Measurements from ENCODE around the gene KLHL29. TPM values are rescaled to one million over a fixed set of nuclear protein-coding genes. Genes with fewer than 3 reads are reported as not detected.

KLHL29 gene
- total RNA-seq, 1 experiment from 2014 or later, result 43.1 TPM

DNA sequence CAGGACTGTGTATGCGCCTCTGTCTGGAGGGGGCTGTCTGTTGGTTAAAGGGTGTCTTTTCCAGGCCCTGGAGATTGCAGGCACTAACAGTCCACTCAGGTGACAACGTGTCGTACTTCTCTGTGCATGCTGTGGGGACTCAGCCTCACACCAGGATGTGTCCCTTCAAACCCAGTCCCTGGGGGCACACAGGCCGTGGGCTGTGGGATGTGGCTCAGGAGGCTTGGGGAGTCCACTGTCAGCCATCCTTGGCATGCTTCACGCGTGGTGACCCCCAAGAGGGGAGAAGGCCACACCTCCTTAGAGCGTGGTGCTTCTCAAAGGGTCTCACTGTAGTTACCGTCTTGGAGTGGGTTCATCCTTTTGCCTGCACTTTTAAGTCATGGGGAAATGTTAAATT lies 127.8 kb downstream of the KLHL29 start:
- Mint-ChIP-seq H3K4me1 (ENCODE audit: insufficient read depth, unreplicated experiment) (peaks cover 2% of the 10 kb centered on the region), H3K36me3 (ENCODE audit: insufficient read depth, unreplicated experiment) (peaks cover 5% of the 10 kb centered on the region), H3K27ac (ENCODE audit: low read depth, unreplicated experiment) (no peak overlapping the region), H3K9me3 (ENCODE audit: unreplicated experiment) (no peaks in the 10 kb centered on the region), H3K27me3 (ENCODE audit: insufficient read depth, unreplicated experiment) (no peaks in the 10 kb centered on the region), H3K4me3 (ENCODE audit: unreplicated experiment) (no peak overlapping the region)
- intact Hi-C loops (cut with micrococcal nuclease), result no loop called here
- DNase-seq (ENCODE audit: unreplicated experiment), result no peak
- no TSS peak for BruUV-seq (replicated peaks)
- POLR2A ChIA-PET, result no interaction called here
- TF ChIP-seq, protein P1, sequence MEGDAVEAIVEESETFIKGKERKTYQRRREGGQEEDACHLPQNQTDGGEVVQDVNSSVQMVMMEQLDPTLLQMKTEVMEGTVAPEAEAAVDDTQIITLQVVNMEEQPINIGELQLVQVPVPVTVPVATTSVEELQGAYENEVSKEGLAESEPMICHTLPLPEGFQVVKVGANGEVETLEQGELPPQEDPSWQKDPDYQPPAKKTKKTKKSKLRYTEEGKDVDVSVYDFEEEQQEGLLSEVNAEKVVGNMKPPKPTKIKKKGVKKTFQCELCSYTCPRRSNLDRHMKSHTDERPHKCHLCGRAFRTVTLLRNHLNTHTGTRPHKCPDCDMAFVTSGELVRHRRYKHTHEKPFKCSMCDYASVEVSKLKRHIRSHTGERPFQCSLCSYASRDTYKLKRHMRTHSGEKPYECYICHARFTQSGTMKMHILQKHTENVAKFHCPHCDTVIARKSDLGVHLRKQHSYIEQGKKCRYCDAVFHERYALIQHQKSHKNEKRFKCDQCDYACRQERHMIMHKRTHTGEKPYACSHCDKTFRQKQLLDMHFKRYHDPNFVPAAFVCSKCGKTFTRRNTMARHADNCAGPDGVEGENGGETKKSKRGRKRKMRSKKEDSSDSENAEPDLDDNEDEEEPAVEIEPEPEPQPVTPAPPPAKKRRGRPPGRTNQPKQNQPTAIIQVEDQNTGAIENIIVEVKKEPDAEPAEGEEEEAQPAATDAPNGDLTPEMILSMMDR (IDR thresholded peaks at IDR 0.05; ENCODE audit: unreplicated experiment), result no peak
- CTCF ChIA-PET, result no interaction called here

DNA sequence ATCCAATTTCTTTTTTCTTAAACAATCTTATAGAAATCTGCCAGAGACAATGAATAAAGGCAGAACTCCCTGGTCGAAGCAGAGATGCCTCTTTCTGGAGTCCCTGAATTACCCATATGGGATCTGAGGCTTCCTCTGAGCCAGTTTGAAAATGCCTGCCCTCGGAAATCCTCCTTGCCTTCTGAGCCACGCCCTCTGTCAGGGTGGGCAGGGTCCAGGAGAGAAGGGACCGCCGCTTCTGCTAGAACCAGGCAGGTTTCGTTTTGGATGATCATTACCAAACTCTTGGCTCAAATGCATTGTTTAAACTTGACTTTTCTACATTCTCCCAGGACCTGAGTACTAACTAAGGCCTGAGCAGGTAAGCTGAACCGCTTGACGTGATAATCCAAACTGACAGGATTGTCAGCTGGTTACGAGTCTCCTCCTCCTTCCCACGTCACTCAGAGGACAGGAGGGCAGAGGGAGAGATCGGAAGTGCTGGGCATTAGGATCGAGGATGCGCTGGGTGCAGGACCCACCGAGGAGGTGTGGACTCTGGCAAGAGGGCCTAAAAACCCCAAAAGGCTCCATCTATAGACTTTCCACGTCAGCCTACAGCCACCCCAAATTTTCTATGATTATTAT lies 128.4 kb downstream of the KLHL29 start:
- H3K4me1 Mint-ChIP-seq (ENCODE audit: insufficient read depth, unreplicated experiment), result no peaks in the 10 kb centered on the region
- intact Hi-C loops (cut with micrococcal nuclease), result no loop called here
- H3K27me3 Mint-ChIP-seq (ENCODE audit: insufficient read depth, unreplicated experiment), result no peaks in the 10 kb centered on the region
- no peak overlapping the region for H3K4me3 Mint-ChIP-seq (ENCODE audit: unreplicated experiment)
- ChIA-PET POLR2A (no interaction called here), CTCF (no interaction called here)
- H3K36me3 Mint-ChIP-seq (ENCODE audit: insufficient read depth, unreplicated experiment), result peaks cover 5% of the 10 kb centered on the region
- no peaks in the 10 kb centered on the region for H3K9me3 Mint-ChIP-seq (ENCODE audit: unreplicated experiment)
- no TSS peak for BruUV-seq (replicated peaks)
- no peak overlapping the region for H3K27ac Mint-ChIP-seq (ENCODE audit: low read depth, unreplicated experiment)
- TF ChIP-seq, protein P1 (IDR thresholded peaks at IDR 0.05; ENCODE audit: unreplicated experiment), result no peak
- DNase-seq (ENCODE audit: unreplicated experiment), result no peak

DNA sequence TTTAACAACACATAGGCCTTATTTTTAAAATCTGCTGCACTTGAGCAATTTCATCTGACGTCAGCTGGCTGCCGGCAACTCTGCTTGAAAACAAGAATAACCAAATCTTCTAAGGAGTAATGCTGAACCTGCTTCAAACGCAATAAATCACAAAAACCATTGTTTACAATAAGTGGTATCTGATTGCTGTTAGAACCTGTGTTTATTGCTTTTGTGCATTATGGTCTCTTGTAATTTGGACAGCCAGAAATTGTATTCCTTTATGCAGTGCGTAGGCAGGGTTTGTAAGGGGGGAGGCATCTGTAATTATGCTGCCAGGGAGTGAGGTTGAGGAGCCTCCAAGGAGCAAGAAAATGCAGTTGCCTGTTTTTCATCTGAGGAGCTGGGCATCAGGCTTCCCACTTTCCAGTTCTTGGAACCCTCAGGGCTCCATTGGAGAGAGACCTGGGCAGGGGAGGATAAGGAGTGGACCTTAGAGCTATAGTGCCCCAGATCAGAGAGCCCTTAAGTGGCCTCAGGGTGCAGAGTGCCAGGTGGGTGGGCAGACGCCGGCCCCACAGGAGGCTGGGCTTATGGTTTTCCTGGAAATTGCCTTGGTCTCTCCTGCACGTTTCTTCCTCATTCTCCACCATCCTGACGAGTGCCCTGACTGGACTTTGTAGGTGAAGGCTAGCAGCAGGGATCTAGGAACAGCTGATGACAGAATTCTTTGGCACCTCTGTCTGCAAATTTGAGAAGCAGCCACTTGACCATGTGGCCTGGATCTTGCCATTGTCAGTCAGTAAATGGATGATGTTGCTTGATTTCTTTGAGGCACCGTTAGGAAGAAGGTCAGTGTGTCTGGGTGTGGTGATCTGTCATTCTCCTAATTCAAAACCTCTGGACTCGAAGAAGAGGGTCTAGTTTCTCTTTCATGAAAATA lies 129.2 kb downstream of the KLHL29 start:
- Mint-ChIP-seq H3K4me1 (ENCODE audit: insufficient read depth, unreplicated experiment) (no peaks in the 10 kb centered on the region), H3K27me3 (ENCODE audit: insufficient read depth, unreplicated experiment) (no peaks in the 10 kb centered on the region), H3K4me3 (ENCODE audit: unreplicated experiment) (no peak overlapping the region), H3K9me3 (ENCODE audit: unreplicated experiment) (no peaks in the 10 kb centered on the region), H3K36me3 (ENCODE audit: insufficient read depth, unreplicated experiment) (peaks cover 5% of the 10 kb centered on the region), H3K27ac (ENCODE audit: low read depth, unreplicated experiment) (no peak overlapping the region)
- DNase-seq (ENCODE audit: unreplicated experiment), result no peak
- no TSS peak for BruUV-seq (replicated peaks)
- TF ChIP-seq, protein P1 (IDR thresholded peaks at IDR 0.05; ENCODE audit: unreplicated experiment), result no peak
- CTCF ChIA-PET, result no interaction called here
- POLR2A ChIA-PET, result no interaction called here
- intact Hi-C loops (cut with micrococcal nuclease), result no loop called here

DNA sequence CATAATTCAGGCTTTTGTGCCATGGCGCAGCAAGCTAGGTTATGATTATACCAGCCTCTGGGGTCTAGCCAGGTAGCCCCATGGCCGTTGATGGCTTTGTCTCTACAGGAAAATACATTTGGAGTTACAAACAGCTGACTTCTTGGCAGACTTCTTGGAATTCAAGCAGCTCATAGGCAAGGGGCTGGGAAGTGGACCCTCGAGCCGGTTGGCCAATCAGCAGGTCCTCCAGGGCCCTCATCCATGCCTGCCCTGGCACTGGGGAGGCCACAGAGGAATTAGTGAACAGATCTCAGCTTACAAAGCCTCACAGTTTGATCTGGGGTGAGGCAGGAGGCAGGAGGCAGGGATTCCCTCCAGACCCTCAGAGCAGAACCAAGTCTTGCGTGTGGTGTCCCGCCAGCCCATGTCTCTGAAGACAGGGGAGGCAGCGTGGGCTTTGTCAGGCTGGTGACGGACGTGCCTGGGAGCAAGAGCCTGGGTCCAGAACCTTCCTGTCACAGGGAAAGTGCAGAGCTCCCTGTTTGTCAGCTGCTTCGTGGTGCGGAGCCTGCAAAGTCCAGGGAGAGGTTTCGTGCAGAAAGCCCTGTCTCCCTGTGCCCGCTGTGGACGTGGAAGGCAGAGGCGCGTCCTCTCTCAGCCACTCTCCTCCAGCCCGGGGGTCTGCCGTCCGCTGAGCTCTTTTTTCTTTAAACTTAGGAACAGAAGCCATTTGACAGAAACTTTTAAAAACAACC lies 131.7 kb downstream of the KLHL29 start:
- Mint-ChIP-seq H3K36me3 (ENCODE audit: insufficient read depth, unreplicated experiment) (peaks cover 10% of the 10 kb centered on the region), H3K27ac (ENCODE audit: low read depth, unreplicated experiment) (no peak overlapping the region), H3K9me3 (ENCODE audit: unreplicated experiment) (no peaks in the 10 kb centered on the region), H3K4me1 (ENCODE audit: insufficient read depth, unreplicated experiment) (no peaks in the 10 kb centered on the region), H3K27me3 (ENCODE audit: insufficient read depth, unreplicated experiment) (no peaks in the 10 kb centered on the region), H3K4me3 (ENCODE audit: unreplicated experiment) (no peak overlapping the region)
- POLR2A ChIA-PET, result no interaction called here
- CTCF ChIA-PET, result interaction anchor here (0.6 kb wide), 1 partner anchor 316 kb away, joined by 3 read pairs; no protein-coding TSS in a partner anchor
- BruUV-seq (replicated peaks), result no TSS peak
- no peak for DNase-seq (ENCODE audit: unreplicated experiment)
- TF ChIP-seq, protein P1 (IDR thresholded peaks at IDR 0.05; ENCODE audit: unreplicated experiment), result no peak
- intact Hi-C loops (cut with micrococcal nuclease), result no loop called here
